Spleen (tissue), 7 donors: Measurements from ENCODE around the gene ALDH1A3.

Experiments
- POLR2AphosphoS5 ChIP-seq, 3 donors: sonication (generic); formaldehyde crosslinking; IDR thresholded peaks; one replicate each; pipeline ENCODE4 v1.5.1; 2017; ENCODE audit warnings: antibody characterized with exemption in 3 of 3
- TF ChIP-seq, protein P1 (sequence below), 11 experiments: fragments of 200-600 bp in 7 of 11; fragments of 450-650 bp in 4 of 11; sonication (generic) in 4 of 11; IDR thresholded peaks in 8 of 11; conservative IDR thresholded peaks in 3 of 11; 1 replicate in 7 of 11; 2 replicates in 4 of 11; pipeline versions ENCODE4 v1.4.0 to v1.8.0; 2016 to 2021; ENCODE audit warnings: antibody characterized with exemption in 11 of 11, inconsistent platforms in 4 of 11, mild to moderate bottlenecking in 1 of 11
- donor health status: DM: no; HTN: no; CAD: no; lungs with moderate emphysema.
- donor health status: DM: no; HTN: no; CAD: no.
- donor health status: DM: no; HTN: no; CAD: no.

DNA sequence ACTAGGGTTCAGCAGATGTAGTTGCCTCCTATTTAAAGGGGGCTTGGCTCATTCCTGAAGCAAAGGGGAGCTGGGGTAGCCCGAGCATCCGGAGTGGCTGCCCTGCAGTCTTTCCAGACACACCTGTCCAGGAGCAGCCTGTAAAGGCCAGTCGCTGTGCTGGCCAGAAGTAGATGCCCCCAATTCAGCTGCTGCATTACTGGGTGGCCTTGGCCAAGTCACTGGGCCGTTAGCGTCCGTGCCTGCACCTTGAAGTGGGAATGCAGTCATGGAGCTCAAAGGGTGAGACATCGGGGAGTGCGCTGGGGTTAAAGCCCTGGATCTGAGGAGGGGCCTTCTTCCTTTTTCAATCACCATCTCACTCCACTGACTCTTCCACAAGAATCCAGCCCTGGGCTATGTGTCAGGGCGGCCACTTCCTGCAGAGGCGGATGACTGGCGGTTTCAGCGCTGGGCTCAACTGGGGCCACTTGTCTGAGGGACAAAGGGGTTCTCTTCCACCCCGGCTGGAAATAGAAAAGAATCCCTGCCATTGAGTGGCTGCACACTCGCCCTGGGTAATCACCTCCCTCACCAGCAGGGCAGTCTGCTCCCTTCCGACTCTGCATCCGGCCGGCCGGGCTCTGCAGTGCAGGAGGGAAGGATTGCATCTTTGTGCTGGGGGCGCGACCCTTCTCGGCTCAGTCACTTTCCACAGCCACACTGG is 11.8 kb downstream of the ALDH1A3 start:
- TF ChIP-seq, protein P1, sequence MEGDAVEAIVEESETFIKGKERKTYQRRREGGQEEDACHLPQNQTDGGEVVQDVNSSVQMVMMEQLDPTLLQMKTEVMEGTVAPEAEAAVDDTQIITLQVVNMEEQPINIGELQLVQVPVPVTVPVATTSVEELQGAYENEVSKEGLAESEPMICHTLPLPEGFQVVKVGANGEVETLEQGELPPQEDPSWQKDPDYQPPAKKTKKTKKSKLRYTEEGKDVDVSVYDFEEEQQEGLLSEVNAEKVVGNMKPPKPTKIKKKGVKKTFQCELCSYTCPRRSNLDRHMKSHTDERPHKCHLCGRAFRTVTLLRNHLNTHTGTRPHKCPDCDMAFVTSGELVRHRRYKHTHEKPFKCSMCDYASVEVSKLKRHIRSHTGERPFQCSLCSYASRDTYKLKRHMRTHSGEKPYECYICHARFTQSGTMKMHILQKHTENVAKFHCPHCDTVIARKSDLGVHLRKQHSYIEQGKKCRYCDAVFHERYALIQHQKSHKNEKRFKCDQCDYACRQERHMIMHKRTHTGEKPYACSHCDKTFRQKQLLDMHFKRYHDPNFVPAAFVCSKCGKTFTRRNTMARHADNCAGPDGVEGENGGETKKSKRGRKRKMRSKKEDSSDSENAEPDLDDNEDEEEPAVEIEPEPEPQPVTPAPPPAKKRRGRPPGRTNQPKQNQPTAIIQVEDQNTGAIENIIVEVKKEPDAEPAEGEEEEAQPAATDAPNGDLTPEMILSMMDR (IDR thresholded peaks at IDR 0.05 in 8 of 11, conservative IDR thresholded peaks at IDR 0.05 in 3 of 11) = peak in 3 of 11 experiments; percentile 5 to 16 (median 8)
- TF ChIP-seq POLR2AphosphoS5 (IDR thresholded peaks at IDR 0.05) = peak in 2 of 3 donors; percentile 17 to 24
